A673 (cell line): ENCODE results near the gene VEGFC. TPM values are rescaled to one million over a fixed set of nuclear protein-coding genes. Genes with fewer than 3 reads are reported as not detected.

Source experiments
- BruUV-seq: library from RNA; stranded (reverse); fragments of 400-500 nt; replicated peaks from 2 replicates; lab custom pipeline; 2021; lab: Mats Ljungman, UMichigan
- CTCF ChIA-PET: fragments of 300-600 bp; sonication (Branson Sonifier 250); formaldehyde crosslinking; loops from one replicate; lab custom pipeline; 2022; ENCODE audit warnings: antibody characterized with exemption; lab: Charles Lee
- POLR2A ChIA-PET: fragments of 300-600 bp; sonication (Branson Sonifier 250); formaldehyde crosslinking; loops from one replicate; lab custom pipeline; 2022; ENCODE audit warnings: antibody characterized with exemption; ENCODE audit not compliant: low non-redundant PET; lab: Charles Lee
- DNase-seq: peaks from one replicate; pipeline ENCODE4 v3.0.0-alpha.2; 2015; ENCODE audit warnings: low spot score
- H3K27ac ChIP-seq: fragments of 200-600 bp; sonication (generic); 2 replicates; pipeline ENCODE4 v1.5.1; 2016; ENCODE audit warnings: mixed run types, low read depth, mild to moderate bottlenecking, mixed read lengths, antibody characterized with exemption, low read length; ENCODE audit not compliant: poor library complexity, severe bottlenecking
- H3K27me3 ChIP-seq: fragments of 200-600 bp; sonication (generic); replicated peaks from 2 replicates; pipeline ENCODE4 v1.6.1; 2017; ENCODE audit warnings: mixed run types, low read depth, mild to moderate bottlenecking, mixed read lengths, antibody characterized with exemption, low read length; ENCODE audit not compliant: insufficient read depth, poor library complexity
- H3K36me3 ChIP-seq: fragments of 200-600 bp; sonication (generic); 2 replicates; pipeline ENCODE4 v1.6.1; 2016; ENCODE audit warnings: mixed run types, mild to moderate bottlenecking, mixed read lengths, antibody characterized with exemption, low read length; ENCODE audit not compliant: insufficient read depth, poor library complexity, severe bottlenecking
- H3K4me1 ChIP-seq: fragments of 200-600 bp; sonication (generic); 2 replicates; pipeline ENCODE4 v1.6.1; 2017; ENCODE audit warnings: mixed run types, mild to moderate bottlenecking, mixed read lengths, antibody characterized with exemption, low read length; ENCODE audit not compliant: insufficient read depth, poor library complexity, severe bottlenecking
- H3K4me3 ChIP-seq: fragments of 200-600 bp; sonication (generic); 2 replicates; pipeline ENCODE4 v1.5.1; 2016; ENCODE audit warnings: low read depth, mixed run types, mild to moderate bottlenecking, mixed read lengths, low read length; ENCODE audit not compliant: poor library complexity, severe bottlenecking
- H3K9me3 ChIP-seq: fragments of 200-600 bp; sonication (generic); 2 replicates; pipeline ENCODE4 v1.6.1; 2016; ENCODE audit warnings: mixed run types, low read depth, mild to moderate bottlenecking, mixed read lengths, antibody characterized with exemption, low read length; ENCODE audit not compliant: poor library complexity, severe bottlenecking
- CTCF ChIP-seq: fragments of 300-800, 200-600 bp; sonication (generic); conservative IDR thresholded peaks from 2 replicates; pipeline ENCODE4 v1.5.1; 2017; ENCODE audit warnings: low read depth, mild to moderate bottlenecking, antibody characterized with exemption, low read length, moderate library complexity, mixed read lengths
- EZH2 ChIP-seq: fragments of 200-600 bp; sonication (generic); IDR thresholded peaks from 2 replicates; pipeline ENCODE4 v1.6.1; 2017; ENCODE audit warnings: borderline replicate concordance, low read depth, mild to moderate bottlenecking, mixed read lengths, antibody characterized with exemption, low read length; ENCODE audit not compliant: poor library complexity, severe bottlenecking
- intact Hi-C: fragments of 100-400 bp; cut with micrococcal nuclease; formaldehyde crosslinking; loops from one replicate; pipeline ENCODE4 v1.10.0; 2022; ENCODE audit not compliant: unreplicated experiment
- total RNA-seq: library from RNA; stranded (reverse); gene quantifications from 2 replicates; pipeline ENCODE4 v1.2.3, GENCODE V29; 2021

Gene VEGFC
- total RNA-seq, 1 experiment from 2014 or later: not detected

- Histone ChIP-seq H3K9me3 (no peaks in the 10 kb centered on the region), H3K27me3 (peaks cover 83% of the 10 kb centered on the region), H3K27ac (no peak overlapping the region), H3K4me3 (no peak overlapping the region), H3K36me3 (no peaks in the 10 kb centered on the region), H3K4me1 (no peaks in the 10 kb centered on the region)
- no TSS peak for BruUV-seq
- CTCF ChIA-PET: no interaction called here
- POLR2A ChIA-PET: no interaction called here
- no peak for TF ChIP-seq EZH2
- TF ChIP-seq CTCF: no peak
- DNase-seq: no peak
- intact Hi-C loops: no loop called here
Measured at GRCh38 chr4:176795441-176795840, 2.7 kb upstream of the VEGFC start.

GRCh38 chr4:176794651-176795050 lies 1.9 kb upstream of the VEGFC start:
- Histone ChIP-seq H3K4me3 (no peak overlapping the region), H3K27ac (no peak overlapping the region), H3K27me3 (peaks cover 87% of the 10 kb centered on the region), H3K4me1 (no peaks in the 10 kb centered on the region), H3K9me3 (no peaks in the 10 kb centered on the region), H3K36me3 (no peaks in the 10 kb centered on the region)
- intact Hi-C loops: loop anchor here (5.0 kb wide), 1 partner anchor 417 kb away; no protein-coding TSS in a partner anchor
- DNase-seq: no peak
- CTCF ChIA-PET: no interaction called here
- TF ChIP-seq EZH2 (no peak), CTCF (no peak)
- BruUV-seq: no TSS peak
- POLR2A ChIA-PET: no interaction called here

GRCh38 chr4:176794151-176794550 lies 1.4 kb upstream of the VEGFC start:
- ChIA-PET CTCF (no interaction called here), POLR2A (no interaction called here)
- H3K27me3 ChIP-seq: peaks cover 87% of the 10 kb centered on the region
- H3K27ac ChIP-seq: no peak overlapping the region
- TF ChIP-seq EZH2: no peak
- TF ChIP-seq CTCF: no peak
- H3K4me3 ChIP-seq: no peak overlapping the region
- no TSS peak for BruUV-seq
- no peaks in the 10 kb centered on the region for H3K36me3 ChIP-seq
- intact Hi-C loops: loop anchor here (5.0 kb wide), 1 partner anchor 417 kb away; no protein-coding TSS in a partner anchor
- no peaks in the 10 kb centered on the region for H3K9me3 ChIP-seq
- H3K4me1 ChIP-seq: no peaks in the 10 kb centered on the region
- no peak for DNase-seq
